Measurements from ENCODE around the gene RABL6. TPM values are rescaled to one million over a fixed set of nuclear protein-coding genes. Genes with fewer than 3 reads are reported as not detected.
A peak's percentile ranks its signal among the peaks of the same experiment; 100 is the strongest.

Gene RABL6
- total and polyA plus RNA-seq, 2 of the 4 experiments (the other 2 are of a cell fraction) = 37.1 to 47.5 TPM

DNA sequence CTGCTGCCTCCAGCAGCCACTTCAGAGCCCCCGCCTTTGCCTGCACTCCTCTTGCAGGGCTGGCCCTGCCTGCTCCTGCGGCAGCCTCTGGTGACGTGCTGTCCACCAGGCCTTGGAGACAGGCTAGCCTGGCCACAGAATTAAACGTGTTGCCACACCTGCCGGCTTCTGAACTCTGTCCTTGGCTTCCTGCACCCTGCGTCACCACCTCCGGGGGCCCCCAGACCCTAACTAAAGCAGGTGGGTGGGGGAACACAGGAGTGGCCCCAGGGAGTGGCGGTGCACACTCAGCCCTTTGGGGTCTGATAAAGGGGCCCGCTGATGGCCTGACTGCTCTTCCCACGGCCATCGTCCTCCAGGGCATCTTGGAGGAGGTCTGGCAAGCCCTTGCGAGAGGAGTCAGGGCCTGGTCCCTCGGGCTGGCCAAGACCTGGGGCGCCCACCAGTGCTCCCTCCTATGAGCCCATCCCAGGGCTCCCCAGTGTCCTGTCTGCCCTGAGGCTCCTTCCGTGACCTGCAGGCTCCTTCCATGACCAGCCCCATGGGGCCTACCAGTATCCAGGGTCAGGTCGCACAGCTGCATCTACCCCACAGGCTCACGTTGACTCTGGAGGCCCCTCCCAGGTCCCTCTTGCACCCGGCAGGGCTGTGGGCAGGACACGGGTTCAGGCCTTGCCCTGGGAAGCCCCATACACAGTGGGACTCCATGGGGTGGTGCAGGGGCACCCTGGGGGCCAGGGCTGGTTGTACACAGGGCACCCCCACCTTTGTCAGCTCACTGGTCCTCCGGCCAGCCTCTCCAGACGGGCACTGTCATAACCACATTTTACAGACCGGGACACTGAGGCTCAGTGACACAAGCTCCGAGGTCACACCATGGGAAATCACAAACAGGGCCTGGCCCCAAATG is 43.4 kb downstream of the RABL6 start:
- Histone ChIP-seq H3K56ac (ENCODE audit: extremely low read depth, insufficient read depth, low read length) (no peak overlapping the region), H3K23ac (ENCODE audit: low read depth, low read length) (no peak overlapping the region), H4K20me1 (ENCODE audit: insufficient read depth, low read length) (peaks cover 16% of the 10 kb centered on the region), H4K8ac (ENCODE audit: low read depth in 2 of 2, low read length in 2 of 2) (no peak overlapping the region), H2BK20ac (ENCODE audit: low read depth, low read length) (no peak overlapping the region), H2BK15ac (ENCODE audit: low read depth, low read length) (no peak overlapping the region), H3K14ac (replicated peaks; ENCODE audit: low read depth, low read length) (no peak overlapping the region), H3K4ac (ENCODE audit: low read depth, low read length) (no peak overlapping the region), H4K5ac (ENCODE audit: low read depth, low read length) (no peak overlapping the region), H3K4me3 (ENCODE audit: insufficient read depth, low read depth, low read length) (no peak overlapping the region), H3K79me1 (ENCODE audit: low read depth in 1 of 2, low read length in 2 of 2) (peaks cover 9 to 21% of the 10 kb centered on the region in 2 experiments; a peak in 2 of 4 replicates), H2AFZ (replicated peaks; ENCODE audit: low read length, poor library complexity) (no peak overlapping the region), H3K27me3 (ENCODE audit: control insufficient read depth, insufficient read depth, low read length) (peaks cover 10% of the 10 kb centered on the region), H3K4me2 (ENCODE audit: low read depth, low read length) (no peak overlapping the region), H4K91ac (ENCODE audit: insufficient read depth, low read depth, low read length) (no peak overlapping the region), H3K27ac (ENCODE audit: insufficient read depth, low read length) (no peak overlapping the region), H3K9me3 (ENCODE audit: control insufficient read depth, insufficient read depth, low read length) (peaks cover 4% of the 10 kb centered on the region; the same call in 1 of the 2 replicates), H3K18ac (ENCODE audit: low read depth, low read length) (no peak overlapping the region), H3K9ac (ENCODE audit: low read depth, low read length) (no peak overlapping the region), H2AK9ac (replicated peaks; ENCODE audit: low read depth, low read length, poor library complexity) (peak overlapping the region; percentile 81), H3K9me1 (ENCODE audit: insufficient read depth, low read length) (no peaks in the 10 kb centered on the region), H2BK120ac (ENCODE audit: low read depth, low read length) (no peak overlapping the region), H3K36me3 (ENCODE audit: control insufficient read depth, insufficient read depth, low read length) (peaks cover 14% of the 10 kb centered on the region; the same call in 1 of the 2 replicates), H2AK5ac (ENCODE audit: low read depth, low read length) (no peak overlapping the region), H2BK5ac (ENCODE audit: low read depth, low read length, poor library complexity, severe bottlenecking) (no peak overlapping the region), H3K4me1 (ENCODE audit: control insufficient read depth, insufficient read depth, low read length) (peaks cover 9% of the 10 kb centered on the region)
- ATAC-seq (ENCODE audit: low read depth) = no peak
- intact Hi-C loops (cut with micrococcal nuclease) (no loop called here), in situ Hi-C loops (cut with MboI; ENCODE audit: low sequenced_read_pairs) (no loop called here), dilution Hi-C loops (cut with HindIII; ENCODE audit: low sequenced_read_pairs, unreplicated experiment) (no loop called here)
- BruUV-seq (replicated peaks) = no TSS peak
- no peak for DNase-seq
- 92% methylated on average over 15 of the region's 23 CpGs; no CpG with 5 or more reads in 1 of the 2 experiments for WGBS, 2 experiments (ENCODE audit: extremely low coverage in 2 of 2, insufficient read length in 1 of 2)
- POLR2A ChIA-PET (ENCODE audit: unreplicated experiment) = interaction anchor here (0.6 kb wide), 1 partner anchor 75 kb away, joined by 4 read pairs; no protein-coding TSS in a partner anchor
- CTCF ChIA-PET = no interaction called here
- TF ChIP-seq FOS (IDR thresholded peaks at IDR 0.05; ENCODE audit: low read depth, low read length) = no peak
- TF ChIP-seq, protein P1, sequence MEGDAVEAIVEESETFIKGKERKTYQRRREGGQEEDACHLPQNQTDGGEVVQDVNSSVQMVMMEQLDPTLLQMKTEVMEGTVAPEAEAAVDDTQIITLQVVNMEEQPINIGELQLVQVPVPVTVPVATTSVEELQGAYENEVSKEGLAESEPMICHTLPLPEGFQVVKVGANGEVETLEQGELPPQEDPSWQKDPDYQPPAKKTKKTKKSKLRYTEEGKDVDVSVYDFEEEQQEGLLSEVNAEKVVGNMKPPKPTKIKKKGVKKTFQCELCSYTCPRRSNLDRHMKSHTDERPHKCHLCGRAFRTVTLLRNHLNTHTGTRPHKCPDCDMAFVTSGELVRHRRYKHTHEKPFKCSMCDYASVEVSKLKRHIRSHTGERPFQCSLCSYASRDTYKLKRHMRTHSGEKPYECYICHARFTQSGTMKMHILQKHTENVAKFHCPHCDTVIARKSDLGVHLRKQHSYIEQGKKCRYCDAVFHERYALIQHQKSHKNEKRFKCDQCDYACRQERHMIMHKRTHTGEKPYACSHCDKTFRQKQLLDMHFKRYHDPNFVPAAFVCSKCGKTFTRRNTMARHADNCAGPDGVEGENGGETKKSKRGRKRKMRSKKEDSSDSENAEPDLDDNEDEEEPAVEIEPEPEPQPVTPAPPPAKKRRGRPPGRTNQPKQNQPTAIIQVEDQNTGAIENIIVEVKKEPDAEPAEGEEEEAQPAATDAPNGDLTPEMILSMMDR (conservative IDR thresholded peaks at IDR 0.05; ENCODE audit: low read depth, low read length) = no peak
- no peak for TF ChIP-seq RFX5 (IDR thresholded peaks at IDR 0.05; ENCODE audit: low read depth, low read length)
- TF ChIP-seq, protein P2, sequence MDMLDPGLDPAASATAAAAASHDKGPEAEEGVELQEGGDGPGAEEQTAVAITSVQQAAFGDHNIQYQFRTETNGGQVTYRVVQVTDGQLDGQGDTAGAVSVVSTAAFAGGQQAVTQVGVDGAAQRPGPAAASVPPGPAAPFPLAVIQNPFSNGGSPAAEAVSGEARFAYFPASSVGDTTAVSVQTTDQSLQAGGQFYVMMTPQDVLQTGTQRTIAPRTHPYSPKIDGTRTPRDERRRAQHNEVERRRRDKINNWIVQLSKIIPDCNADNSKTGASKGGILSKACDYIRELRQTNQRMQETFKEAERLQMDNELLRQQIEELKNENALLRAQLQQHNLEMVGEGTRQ (IDR thresholded peaks at IDR 0.05; ENCODE audit: low read depth, low read length) = no peak
- TF ChIP-seq MAZ (IDR thresholded peaks at IDR 0.05; ENCODE audit: borderline replicate concordance, low read depth, low read length) = no peak
- TF ChIP-seq, protein P3, sequence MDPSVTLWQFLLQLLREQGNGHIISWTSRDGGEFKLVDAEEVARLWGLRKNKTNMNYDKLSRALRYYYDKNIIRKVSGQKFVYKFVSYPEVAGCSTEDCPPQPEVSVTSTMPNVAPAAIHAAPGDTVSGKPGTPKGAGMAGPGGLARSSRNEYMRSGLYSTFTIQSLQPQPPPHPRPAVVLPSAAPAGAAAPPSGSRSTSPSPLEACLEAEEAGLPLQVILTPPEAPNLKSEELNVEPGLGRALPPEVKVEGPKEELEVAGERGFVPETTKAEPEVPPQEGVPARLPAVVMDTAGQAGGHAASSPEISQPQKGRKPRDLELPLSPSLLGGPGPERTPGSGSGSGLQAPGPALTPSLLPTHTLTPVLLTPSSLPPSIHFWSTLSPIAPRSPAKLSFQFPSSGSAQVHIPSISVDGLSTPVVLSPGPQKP (IDR thresholded peaks at IDR 0.05; ENCODE audit: borderline replicate concordance, low read depth, low read length) = no peak

Measured in IMR-90 (cell line).